Uterus (tissue), 4 donors: ENCODE results near the gene GMPPB. TPM values are rescaled to one million over a fixed set of nuclear protein-coding genes. Genes with fewer than 3 reads are reported as not detected.

Experiments
- DNase-seq, 2 donors: peaks; one replicate each; pipeline ENCODE4 v3.0.0-alpha.2; 2019 to 2020
- H3K27ac ChIP-seq, 2 donors: fragments of 200-600 bp; sonication (generic); 1 replicate in 1 of 2; 2 replicates in 1 of 2; pipeline ENCODE4 v1.5.1; 2016 to 2018
- H3K27me3 ChIP-seq, 2 donors: fragments of 200-600 bp; sonication (generic); one replicate each; pipeline ENCODE4 v1.5.1; 2018 to 2019; ENCODE audit warnings: control low read depth in 1 of 2
- H3K36me3 ChIP-seq, 2 donors: fragments of 200-600 bp; sonication (generic); one replicate each; pipeline ENCODE4 v1.5.1; 2019; ENCODE audit warnings: control low read depth in 1 of 2
- H3K4me1 ChIP-seq, 2 donors: fragments of 200-600 bp; sonication (generic); one replicate each; pipeline ENCODE4 v1.5.1; 2018 to 2019; ENCODE audit warnings: control low read depth in 1 of 2
- H3K4me3 ChIP-seq, 2 donors: fragments of 200-600 bp; sonication (generic); 1 replicate in 1 of 2; 2 replicates in 1 of 2; pipeline ENCODE4 v1.5.1; 2018 to 2019; ENCODE audit warnings: mild to moderate bottlenecking in 1 of 2
- H3K9me3 ChIP-seq, 2 donors: fragments of 200-600 bp; sonication (generic); one replicate each; pipeline ENCODE4 v1.5.1; 2019; ENCODE audit warnings: control low read depth in 1 of 2
- CTCF ChIP-seq, 4 experiments: fragments of 200-600 bp in 2 of 4; fragments of 450-650 bp in 2 of 4; sonication (generic) in 2 of 4; IDR thresholded peaks; one replicate each; pipeline ENCODE4 v1.5.1; 2016 to 2019; ENCODE audit warnings: antibody characterized with exemption in 4 of 4, mild to moderate bottlenecking in 2 of 4, moderate library complexity in 1 of 4
- POLR2A ChIP-seq, 2 donors: fragments of 450-650 bp; IDR thresholded peaks; one replicate each; pipeline ENCODE4 v1.6.1; 2016; ENCODE audit warnings: antibody characterized with exemption in 2 of 2, mild to moderate bottlenecking in 1 of 2, moderate library complexity in 1 of 2
- intact Hi-C: fragments of 100-400 bp; cut with DNase I; formaldehyde crosslinking; loops from one replicate; pipeline ENCODE4 v1.15.1; 2023; ENCODE audit warnings: low total_unique reads
- total RNA-seq, 4 donors: library from RNA; depleted of rRNA in 3 of 4; stranded (reverse); fragments of >200 nt in 3 of 4; gene quantifications; one replicate each; pipeline versions ENCODE4 v1.1.0 to v1.2.4, GENCODE V29; 2014 to 2023
- donor health status: DM: yes; HTN: yes; CAD: no.

Gene GMPPB
- total RNA-seq, 4 donors from 2014 or later = 7.7 to 44.8 (median 27.1) TPM

- no peaks in the 10 kb centered on the region for H3K4me1 ChIP-seq
- H3K36me3 ChIP-seq = no peaks in the 10 kb centered on the region
- no peaks in the 10 kb centered on the region for H3K27me3 ChIP-seq
- intact Hi-C loops = no loop called here
- DNase-seq = no peak
- no peak overlapping the region for H3K4me3 ChIP-seq
- H3K9me3 ChIP-seq = no peaks in the 10 kb centered on the region
- TF ChIP-seq CTCF (IDR thresholded peaks at IDR 0.05) (no peak), POLR2A (IDR thresholded peaks at IDR 0.05) (no peak)
- no peak overlapping the region for H3K27ac ChIP-seq
Measured at GRCh38 chr3:49733551-49733950, 9.8 kb upstream of the GMPPB start.

- Histone ChIP-seq H3K36me3 (no peaks in the 10 kb centered on the region), H3K9me3 (no peaks in the 10 kb centered on the region), H3K27me3 (no peaks in the 10 kb centered on the region), H3K4me1 (no peaks in the 10 kb centered on the region), H3K4me3 (no peak overlapping the region), H3K27ac (no peak overlapping the region)
- TF ChIP-seq POLR2A (IDR thresholded peaks at IDR 0.05) (no peak), CTCF (IDR thresholded peaks at IDR 0.05) (no peak)
- DNase-seq = no peak
- intact Hi-C loops = no loop called here
Measured at GRCh38 chr3:49732597-49732996, 8.8 kb upstream of the GMPPB start.

- DNase-seq = no peak
- no peaks in the 10 kb centered on the region for H3K36me3 ChIP-seq
- H3K9me3 ChIP-seq = no peaks in the 10 kb centered on the region
- intact Hi-C loops = no loop called here
- no peak overlapping the region for H3K4me3 ChIP-seq
- H3K27me3 ChIP-seq = no peaks in the 10 kb centered on the region
- H3K27ac ChIP-seq = no peak overlapping the region
- no peak for TF ChIP-seq POLR2A (IDR thresholded peaks at IDR 0.05)
- no peak for TF ChIP-seq CTCF (IDR thresholded peaks at IDR 0.05)
- no peaks in the 10 kb centered on the region for H3K4me1 ChIP-seq
Measured at GRCh38 chr3:49729966-49730609, 6.3 kb upstream of the GMPPB start.

GRCh38 chr3:49727924-49728361 is 4.2 kb upstream of the GMPPB start:
- no peaks in the 10 kb centered on the region for H3K36me3 ChIP-seq
- H3K4me3 ChIP-seq = no peak overlapping the region
- intact Hi-C loops = no loop called here
- TF ChIP-seq CTCF (IDR thresholded peaks at IDR 0.05) (no peak), POLR2A (IDR thresholded peaks at IDR 0.05) (no peak)
- peaks cover 0 to 5% of the 10 kb centered on the region in 2 donors for H3K4me1 ChIP-seq
- H3K27me3 ChIP-seq = no peaks in the 10 kb centered on the region
- H3K27ac ChIP-seq = no peak overlapping the region
- no peak for DNase-seq
- no peaks in the 10 kb centered on the region for H3K9me3 ChIP-seq

- H3K4me1 ChIP-seq = peaks cover 0 to 11% of the 10 kb centered on the region in 2 donors
- no peak overlapping the region for H3K4me3 ChIP-seq
- H3K27ac ChIP-seq = no peak overlapping the region
- TF ChIP-seq CTCF (IDR thresholded peaks at IDR 0.05) (no peak), POLR2A (IDR thresholded peaks at IDR 0.05) (no peak)
- no peaks in the 10 kb centered on the region for H3K9me3 ChIP-seq
- intact Hi-C loops = no loop called here
- no peak for DNase-seq
- H3K27me3 ChIP-seq = no peaks in the 10 kb centered on the region
- no peaks in the 10 kb centered on the region for H3K36me3 ChIP-seq
Measured at GRCh38 chr3:49727154-49727923, 3.6 kb upstream of the GMPPB start.
